OCI-LY3 (cell line): Measurements from ENCODE around the gene FAM114A2.

Experiments
- H2AFZ ChIP-seq: fragments of 200-600, 300-600 bp; shearing (Covaris generic); 2 replicates; pipeline ENCODE4 v1.6.0; 2014; ENCODE audit warnings: antibody characterized with exemption, low read depth, low read length
- H3K27ac ChIP-seq: fragments of 200-600, 300-600 bp; sonication (generic); 2 replicates; pipeline ENCODE4 v1.5.1; 2014; ENCODE audit warnings: mild to moderate bottlenecking, low read length, moderate library complexity, mixed read lengths
- H3K27me3 ChIP-seq: fragments of 200-600, 300-600 bp; sonication (generic); 2 replicates; pipeline ENCODE4 v1.6.1; 2014; ENCODE audit warnings: low read depth, low read length, mixed read lengths
- H3K36me3 ChIP-seq: fragments of 200-600, 300-600 bp; sonication (generic); replicated peaks from 2 replicates; pipeline ENCODE3; 2014; ENCODE audit warnings: low read depth, low read length, mixed read lengths
- H3K4me1 ChIP-seq: fragments of 300-600, 200-600 bp; sonication (generic); 2 replicates; pipeline ENCODE4 v1.6.1; 2014; ENCODE audit warnings: low read length, mixed read lengths
- H3K4me2 ChIP-seq: fragments of 200-600, 300-600 bp; sonication (generic); 2 replicates; pipeline ENCODE4 v1.6.1; 2014; ENCODE audit warnings: low read length, mixed read lengths
- H3K4me3 ChIP-seq: fragments of 300-600, 200-600 bp; sonication (generic); 2 replicates; pipeline ENCODE4 v1.5.1; 2014; ENCODE audit warnings: antibody characterized with exemption, mild to moderate bottlenecking, low read length, moderate library complexity
- H3K79me2 ChIP-seq: fragments of 300-600, 200-600 bp; shearing (Covaris generic); 2 replicates; pipeline ENCODE4 v1.6.1; 2014; ENCODE audit warnings: mild to moderate bottlenecking, low read length, mixed read lengths
- H3K9ac ChIP-seq: fragments of 300-600, 200-600 bp; shearing (Covaris generic); 2 replicates; pipeline ENCODE4 v1.6.0; 2014; ENCODE audit warnings: mild to moderate bottlenecking, low read length, moderate library complexity
- H3K9me3 ChIP-seq: fragments of 200-600, 300-600 bp; shearing (Covaris generic); 2 replicates; pipeline ENCODE4 v1.6.1; 2014; ENCODE audit warnings: low read length, mixed read lengths; ENCODE audit not compliant: insufficient read depth
- H4K20me1 ChIP-seq: fragments of 200-600, 300-600 bp; sonication (generic); 2 replicates; pipeline ENCODE4 v1.6.1; 2016; ENCODE audit warnings: low read length, mixed read lengths; ENCODE audit not compliant: insufficient read depth
- CTCF ChIP-seq: fragments of 200-600, 300-600 bp; sonication (generic); IDR thresholded peaks from 2 replicates; pipeline ENCODE4 v1.5.1; 2014; ENCODE audit warnings: antibody characterized with exemption, low read length, low read depth
- EZH2phosphoT487 ChIP-seq: fragments of 200-600 bp; shearing (Covaris generic); IDR thresholded peaks from 2 replicates; pipeline ENCODE4 v1.6.1; 2018; ENCODE audit warnings: antibody characterized with exemption, mixed run types, low read depth

FAM114A2 gene

DNA sequence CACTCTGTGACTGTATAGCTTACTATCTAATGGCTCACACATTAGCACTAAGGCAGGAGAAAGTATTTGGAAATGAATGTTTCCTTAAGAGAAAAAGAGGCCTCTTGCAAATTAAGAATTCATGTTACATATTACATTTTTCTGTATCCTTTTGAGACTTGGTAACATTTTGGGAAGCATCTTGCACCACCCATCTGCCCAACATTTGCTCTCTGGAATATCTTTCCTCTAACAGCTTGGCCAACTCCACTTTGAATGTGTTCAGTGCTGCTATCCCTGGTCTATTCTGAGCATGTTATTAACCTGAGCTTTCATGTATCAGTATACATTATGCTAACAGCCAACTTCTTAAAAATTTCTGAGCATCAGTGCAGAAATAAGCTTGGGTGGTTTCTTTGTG, 27.3 kb upstream of the FAM114A2 start:
- no peaks in the 10 kb centered on the region for H4K20me1 ChIP-seq
- no peak overlapping the region for H3K27ac ChIP-seq
- H3K9ac ChIP-seq: no peak overlapping the region
- no peaks in the 10 kb centered on the region for H3K79me2 ChIP-seq
- no peaks in the 10 kb centered on the region for H3K4me1 ChIP-seq
- H3K9me3 ChIP-seq: no peaks in the 10 kb centered on the region
- H3K4me2 ChIP-seq: no peak overlapping the region
- no peak for TF ChIP-seq EZH2phosphoT487
- TF ChIP-seq CTCF: no peak
- no peaks in the 10 kb centered on the region for H3K36me3 ChIP-seq
- H3K4me3 ChIP-seq: no peak overlapping the region
- H2AFZ ChIP-seq: no peak overlapping the region
- no peaks in the 10 kb centered on the region for H3K27me3 ChIP-seq

DNA sequence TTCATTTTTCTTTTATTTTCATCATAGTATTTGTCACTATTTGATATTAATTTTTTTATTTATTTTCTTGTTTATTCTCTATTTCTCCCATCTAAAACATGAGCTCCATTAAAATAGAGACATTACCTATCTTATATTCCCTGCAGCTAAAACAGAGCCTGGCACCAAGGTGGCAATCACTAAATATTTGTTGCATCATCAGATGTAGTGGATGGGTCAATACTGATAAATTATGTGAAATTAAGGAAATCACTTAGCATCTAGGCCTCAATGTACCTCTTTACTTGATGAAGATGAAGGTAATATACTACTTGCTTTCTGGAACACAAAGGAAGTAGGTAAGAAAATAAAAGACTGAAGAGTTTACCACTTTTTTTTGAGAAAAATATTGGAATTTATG, 24.7 kb upstream of the FAM114A2 start:
- H3K36me3 ChIP-seq: no peaks in the 10 kb centered on the region
- no peaks in the 10 kb centered on the region for H3K79me2 ChIP-seq
- no peaks in the 10 kb centered on the region for H3K9me3 ChIP-seq
- H3K4me2 ChIP-seq: no peak overlapping the region
- H4K20me1 ChIP-seq: peaks cover 4% of the 10 kb centered on the region; the same call in 1 of the 2 replicates
- no peaks in the 10 kb centered on the region for H3K27me3 ChIP-seq
- H2AFZ ChIP-seq: no peak overlapping the region
- H3K4me3 ChIP-seq: no peak overlapping the region
- H3K4me1 ChIP-seq: peaks cover 8% of the 10 kb centered on the region
- no peak overlapping the region for H3K27ac ChIP-seq
- TF ChIP-seq EZH2phosphoT487: no peak
- TF ChIP-seq CTCF: no peak
- H3K9ac ChIP-seq: no peak overlapping the region

DNA sequence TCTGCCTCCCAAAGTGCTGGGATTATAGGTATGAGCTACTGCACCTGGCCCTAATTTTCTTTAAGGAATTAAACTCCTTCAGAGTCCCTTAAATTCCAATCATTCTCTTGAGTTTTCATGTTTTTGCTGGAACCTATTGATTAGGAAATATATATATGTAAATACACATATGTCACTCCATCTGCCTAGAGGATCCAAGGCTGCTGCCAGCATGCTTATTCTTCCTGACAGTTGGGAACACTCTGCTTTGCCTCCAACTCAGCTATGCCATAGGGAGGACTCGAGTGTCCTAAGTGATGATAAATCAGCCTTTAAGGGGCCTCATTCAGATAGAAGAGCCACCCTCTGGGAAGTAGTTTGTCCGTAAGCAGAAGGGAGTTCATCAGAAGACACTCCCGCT, 21.9 kb upstream of the FAM114A2 start:
- Histone ChIP-seq H3K4me3 (no peak overlapping the region), H2AFZ (no peak overlapping the region), H3K27ac (no peak overlapping the region), H3K79me2 (no peaks in the 10 kb centered on the region), H3K9ac (no peak overlapping the region), H3K36me3 (no peaks in the 10 kb centered on the region), H3K4me2 (no peak overlapping the region), H3K4me1 (peaks cover 14% of the 10 kb centered on the region), H4K20me1 (peaks cover 7% of the 10 kb centered on the region; the same call in 1 of the 2 replicates), H3K27me3 (no peaks in the 10 kb centered on the region), H3K9me3 (no peaks in the 10 kb centered on the region)
- TF ChIP-seq CTCF: no peak
- TF ChIP-seq EZH2phosphoT487: no peak

DNA sequence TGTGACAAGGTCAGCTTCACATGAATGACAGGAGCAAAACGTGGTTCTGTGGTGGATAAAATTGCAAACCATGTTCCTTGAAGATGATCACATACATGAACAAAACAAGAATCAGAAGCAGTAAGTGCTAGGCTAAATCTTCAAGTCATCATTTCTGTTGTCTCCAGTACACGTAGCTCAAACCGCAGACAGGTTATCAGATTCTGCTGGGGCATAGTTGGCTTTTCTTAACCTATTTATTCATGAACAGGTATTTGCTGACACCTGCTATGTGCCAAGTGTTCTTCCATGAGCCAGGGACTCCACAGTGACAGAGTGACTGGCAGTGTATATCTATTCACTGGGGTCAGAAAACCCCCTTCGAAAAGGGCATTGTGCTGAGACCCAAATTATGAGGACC, 20.9 kb upstream of the FAM114A2 start:
- H2AFZ ChIP-seq: no peak overlapping the region
- H3K36me3 ChIP-seq: no peaks in the 10 kb centered on the region
- no peaks in the 10 kb centered on the region for H3K27me3 ChIP-seq
- H4K20me1 ChIP-seq: peaks cover 7% of the 10 kb centered on the region; the same call in 1 of the 2 replicates
- peaks cover 14% of the 10 kb centered on the region for H3K4me1 ChIP-seq
- no peak overlapping the region for H3K4me2 ChIP-seq
- H3K27ac ChIP-seq: no peak overlapping the region
- no peaks in the 10 kb centered on the region for H3K9me3 ChIP-seq
- H3K4me3 ChIP-seq: no peak overlapping the region
- TF ChIP-seq CTCF (no peak), EZH2phosphoT487 (no peak)
- H3K79me2 ChIP-seq: no peaks in the 10 kb centered on the region
- H3K9ac ChIP-seq: no peak overlapping the region
